PC-9 (cell line): ENCODE results near the gene PDZD7. TPM values are rescaled to one million over a fixed set of nuclear protein-coding genes. Genes with fewer than 3 reads are reported as not detected.
A peak's percentile ranks its signal among the peaks of the same experiment; 100 is the strongest.

Experiments used
- BruUV-seq: library from RNA; stranded (reverse); fragments of 400-500 nt; replicated peaks from 2 replicates; lab custom pipeline; 2021; lab: Mats Ljungman, UMichigan
- CTCF ChIA-PET: fragments of 300-600 bp; sonication (Branson Sonifier 250); formaldehyde crosslinking; loops from one replicate; lab custom pipeline; 2022; ENCODE audit warnings: antibody characterized with exemption; lab: Charles Lee
- POLR2A ChIA-PET: fragments of 300-600 bp; sonication (Branson Sonifier 250); formaldehyde crosslinking; loops from one replicate; lab custom pipeline; 2022; ENCODE audit warnings: antibody characterized with exemption; ENCODE audit not compliant: unreplicated experiment; lab: Charles Lee
- DNase-seq, 2 experiments: peaks; one replicate each; pipeline versions ENCODE4 v3.0.0 to v3.0.0-alpha.2; 2015 to 2022; ENCODE audit warnings: mixed read lengths in 1 of 2
- H2AFZ ChIP-seq: fragments of 200-600 bp; sonication (generic); 2 replicates; pipeline ENCODE4 v1.8.1; 2017; ENCODE audit warnings: antibody characterized with exemption
- H3F3A ChIP-seq: fragments of 200-600 bp; sonication (generic); 2 replicates; pipeline ENCODE4 v1.8.1; 2017; ENCODE audit warnings: antibody characterized with exemption, mild to moderate bottlenecking, low read depth; ENCODE audit not compliant: insufficient read depth
- H3K27ac ChIP-seq: fragments of 200-600 bp; sonication (generic); 2 replicates; pipeline ENCODE4 v1.6.1; 2016; ENCODE audit warnings: mixed run types
- H3K27me3 ChIP-seq: fragments of 200-600 bp; sonication (generic); 2 replicates; pipeline ENCODE4 v1.6.1; 2016; ENCODE audit warnings: low read depth, mixed run types; ENCODE audit not compliant: insufficient read depth
- H3K36me3 ChIP-seq: fragments of 200-600 bp; sonication (generic); 2 replicates; pipeline ENCODE4 v1.6.1; 2016; ENCODE audit warnings: low read depth, mixed run types
- H3K4me1 ChIP-seq: fragments of 200-600 bp; sonication (generic); replicated peaks from 2 replicates; pipeline ENCODE4 v1.6.1; 2016; ENCODE audit warnings: mixed run types; ENCODE audit not compliant: insufficient read depth
- H3K4me2 ChIP-seq: fragments of 200-600 bp; sonication (generic); 2 replicates; pipeline ENCODE4 v1.6.1; 2017; ENCODE audit warnings: mixed run types
- H3K4me3 ChIP-seq: fragments of 200-600 bp; sonication (generic); 2 replicates; pipeline ENCODE4 v1.6.1; 2016; ENCODE audit warnings: mixed run types
- H3K79me2 ChIP-seq: fragments of 200-600 bp; sonication (generic); 2 replicates; pipeline ENCODE4 v1.6.1; 2017; ENCODE audit warnings: low read depth, mixed run types
- H3K9me2 ChIP-seq: fragments of 200-600 bp; sonication (generic); 2 replicates; pipeline ENCODE4 v1.8.1; 2017; ENCODE audit warnings: mild to moderate bottlenecking; ENCODE audit not compliant: insufficient read depth
- H3K9me3 ChIP-seq: fragments of 200-600 bp; sonication (generic); 2 replicates; pipeline ENCODE4 v1.8.1; 2016; ENCODE audit warnings: low read depth; ENCODE audit not compliant: insufficient read depth
- H4K20me1 ChIP-seq: fragments of 200-600 bp; sonication (generic); 2 replicates; pipeline ENCODE4 v1.8.1; 2017; ENCODE audit not compliant: insufficient read depth
- EZH2 ChIP-seq: fragments of 200-600 bp; sonication (generic); IDR thresholded peaks from 2 replicates; pipeline ENCODE4 v1.8.0; 2017; ENCODE audit warnings: antibody characterized with exemption, low read depth
- intact Hi-C: fragments of 100-400 bp; cut with micrococcal nuclease; formaldehyde crosslinking; loops from one replicate; pipeline ENCODE4 v1.10.0; 2022; ENCODE audit not compliant: unreplicated experiment
- total RNA-seq: library from RNA; stranded (reverse); gene quantifications from 2 replicates; pipeline ENCODE4 v1.2.3, GENCODE V29; 2021
- TF ChIP-seq, protein P1 (sequence below): fragments of 200-600 bp; sonication (generic); conservative IDR thresholded peaks from 2 replicates; pipeline ENCODE4 v1.6.1; 2017; ENCODE audit warnings: mixed run types, antibody characterized with exemption, mild to moderate bottlenecking, moderate library complexity

PDZD7 gene
- total RNA-seq, 1 experiment from 2014 or later, result 2.8 TPM

DNA sequence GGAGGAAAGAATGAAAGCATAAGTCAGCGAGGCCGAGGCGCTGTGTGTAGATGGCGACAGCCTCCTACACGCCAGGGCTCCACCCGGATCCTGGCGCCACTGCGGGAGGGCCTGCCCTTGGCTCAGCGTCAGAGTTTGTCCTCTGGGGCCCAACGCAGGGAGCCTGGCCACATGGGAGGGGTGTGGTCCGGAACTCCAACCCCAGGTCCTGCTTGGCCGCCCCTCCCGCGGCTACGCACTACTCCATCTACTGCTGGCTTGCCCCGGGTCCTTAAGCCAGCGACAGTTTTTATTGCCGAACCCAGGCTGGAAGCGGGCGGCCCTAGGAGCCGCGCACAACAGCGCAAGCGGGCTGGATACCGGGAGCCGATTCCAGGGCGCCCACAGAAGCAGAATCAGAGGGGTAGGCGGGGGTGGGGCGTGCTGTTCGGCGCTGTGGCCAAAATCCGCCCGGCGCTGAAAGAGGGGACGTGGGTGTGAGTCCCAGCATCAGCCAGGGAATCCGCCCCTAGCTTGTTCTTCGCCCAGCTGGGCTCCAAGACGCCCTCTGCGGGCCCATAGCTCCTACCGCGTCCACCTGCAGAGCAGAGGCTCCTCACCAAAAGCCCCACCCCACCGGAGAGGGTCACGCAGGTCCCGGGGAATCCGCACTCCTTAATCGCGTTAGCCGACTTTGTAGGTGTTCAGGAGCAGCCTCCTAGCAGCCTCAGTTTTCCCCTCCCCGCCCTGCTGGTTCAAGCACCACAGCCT, 35.4 kb upstream of the PDZD7 start:
- H3K27me3 ChIP-seq, result no peaks in the 10 kb centered on the region
- no peaks in the 10 kb centered on the region for H3K36me3 ChIP-seq
- H3K9me3 ChIP-seq, result no peaks in the 10 kb centered on the region
- POLR2A ChIA-PET, result interaction anchor here (0.6 kb wide), 1 partner anchor 19 kb away, joined by 4 read pairs; no protein-coding TSS in a partner anchor
- peak overlapping the region; percentile 82 for H3K4me3 ChIP-seq
- TF ChIP-seq, protein P1, sequence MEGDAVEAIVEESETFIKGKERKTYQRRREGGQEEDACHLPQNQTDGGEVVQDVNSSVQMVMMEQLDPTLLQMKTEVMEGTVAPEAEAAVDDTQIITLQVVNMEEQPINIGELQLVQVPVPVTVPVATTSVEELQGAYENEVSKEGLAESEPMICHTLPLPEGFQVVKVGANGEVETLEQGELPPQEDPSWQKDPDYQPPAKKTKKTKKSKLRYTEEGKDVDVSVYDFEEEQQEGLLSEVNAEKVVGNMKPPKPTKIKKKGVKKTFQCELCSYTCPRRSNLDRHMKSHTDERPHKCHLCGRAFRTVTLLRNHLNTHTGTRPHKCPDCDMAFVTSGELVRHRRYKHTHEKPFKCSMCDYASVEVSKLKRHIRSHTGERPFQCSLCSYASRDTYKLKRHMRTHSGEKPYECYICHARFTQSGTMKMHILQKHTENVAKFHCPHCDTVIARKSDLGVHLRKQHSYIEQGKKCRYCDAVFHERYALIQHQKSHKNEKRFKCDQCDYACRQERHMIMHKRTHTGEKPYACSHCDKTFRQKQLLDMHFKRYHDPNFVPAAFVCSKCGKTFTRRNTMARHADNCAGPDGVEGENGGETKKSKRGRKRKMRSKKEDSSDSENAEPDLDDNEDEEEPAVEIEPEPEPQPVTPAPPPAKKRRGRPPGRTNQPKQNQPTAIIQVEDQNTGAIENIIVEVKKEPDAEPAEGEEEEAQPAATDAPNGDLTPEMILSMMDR, result peak; percentile 47; the same call in 1 of the 2 replicates
- no peak for TF ChIP-seq EZH2
- no TSS peak for BruUV-seq
- H3K79me2 ChIP-seq, result peaks cover 15% of the 10 kb centered on the region; the same call in 1 of the 2 replicates
- no peaks in the 10 kb centered on the region for H4K20me1 ChIP-seq
- DNase-seq, result peak; percentile 60 to 78
- intact Hi-C loops, result loop anchor here (1.0 to 5.0 kb wide), 2 partner anchors 24 to 34 kb away; partner anchors contain the start of genes PDZD7 and SFXN3
- H3F3A ChIP-seq, result peaks cover 18% of the 10 kb centered on the region
- CTCF ChIA-PET, result interaction anchor here (0.6 to 1.5 kb wide), 4 partner anchors 52 to 1058 kb away, joined by 3 to 13 read pairs (median 4); no protein-coding TSS in a partner anchor
- no peaks in the 10 kb centered on the region for H3K9me2 ChIP-seq
- peak overlapping the region; percentile 95 for H3K4me2 ChIP-seq
- H2AFZ ChIP-seq, result peak overlapping the region; percentile 85
- H3K27ac ChIP-seq, result peak overlapping the region; percentile 34; the same call in 1 of the 2 replicates
- peaks cover 16% of the 10 kb centered on the region for H3K4me1 ChIP-seq

DNA sequence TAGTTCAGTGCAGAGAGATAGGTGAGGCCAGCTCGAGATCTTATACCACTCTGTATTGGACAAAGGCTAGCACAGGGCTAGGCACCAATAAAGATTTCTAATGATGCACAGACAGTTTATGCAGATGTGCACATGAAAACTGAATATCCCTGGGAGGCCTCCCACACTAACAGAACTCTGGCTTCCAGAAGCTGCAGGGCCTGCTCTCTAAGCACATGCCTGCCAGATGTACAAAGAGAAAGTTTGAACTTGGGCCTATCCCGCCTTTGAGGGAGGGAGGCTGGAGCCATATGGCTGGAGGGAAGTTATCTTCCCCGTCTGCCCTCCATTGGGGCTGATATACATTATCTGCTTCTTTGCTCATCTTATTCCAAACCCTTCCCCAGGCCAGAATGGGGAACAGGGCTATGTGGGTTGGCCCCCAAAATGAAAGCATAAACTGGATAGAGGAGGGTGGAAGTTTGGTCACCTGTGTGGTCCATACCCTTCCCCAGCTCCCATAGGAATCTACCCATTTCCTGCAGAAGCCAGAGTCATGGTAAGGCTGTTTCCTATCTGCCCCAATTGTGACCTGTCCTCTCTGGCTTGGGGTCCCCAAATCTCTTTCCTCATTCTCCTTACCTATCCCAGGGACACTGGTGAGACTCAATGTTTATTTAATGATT, 34.7 kb upstream of the PDZD7 start:
- H4K20me1 ChIP-seq, result no peaks in the 10 kb centered on the region
- H2AFZ ChIP-seq, result peak overlapping the region; percentile 85
- no peak for DNase-seq
- H3K36me3 ChIP-seq, result no peaks in the 10 kb centered on the region
- no peaks in the 10 kb centered on the region for H3K9me3 ChIP-seq
- ChIA-PET CTCF (no interaction called here), POLR2A (interaction anchor here (0.6 kb wide), 1 partner anchor 37 kb away, joined by 4 read pairs; no protein-coding TSS in a partner anchor)
- intact Hi-C loops, result loop anchor here (1.0 to 5.0 kb wide), 2 partner anchors 23 to 33 kb away; partner anchors contain the start of genes PDZD7 and SFXN3
- H3K27me3 ChIP-seq, result no peaks in the 10 kb centered on the region
- peak overlapping the region; percentile 95 for H3K4me2 ChIP-seq
- no peaks in the 10 kb centered on the region for H3K9me2 ChIP-seq
- peaks cover 16% of the 10 kb centered on the region for H3K4me1 ChIP-seq
- no peak overlapping the region for H3K27ac ChIP-seq
- no TSS peak for BruUV-seq
- H3K4me3 ChIP-seq, result peak overlapping the region; percentile 82; the same call in 1 of the 2 replicates
- H3F3A ChIP-seq, result peaks cover 18% of the 10 kb centered on the region
- TF ChIP-seq, protein P1, result no peak
- TF ChIP-seq EZH2, result no peak
- peaks cover 15% of the 10 kb centered on the region; the same call in 1 of the 2 replicates for H3K79me2 ChIP-seq

DNA sequence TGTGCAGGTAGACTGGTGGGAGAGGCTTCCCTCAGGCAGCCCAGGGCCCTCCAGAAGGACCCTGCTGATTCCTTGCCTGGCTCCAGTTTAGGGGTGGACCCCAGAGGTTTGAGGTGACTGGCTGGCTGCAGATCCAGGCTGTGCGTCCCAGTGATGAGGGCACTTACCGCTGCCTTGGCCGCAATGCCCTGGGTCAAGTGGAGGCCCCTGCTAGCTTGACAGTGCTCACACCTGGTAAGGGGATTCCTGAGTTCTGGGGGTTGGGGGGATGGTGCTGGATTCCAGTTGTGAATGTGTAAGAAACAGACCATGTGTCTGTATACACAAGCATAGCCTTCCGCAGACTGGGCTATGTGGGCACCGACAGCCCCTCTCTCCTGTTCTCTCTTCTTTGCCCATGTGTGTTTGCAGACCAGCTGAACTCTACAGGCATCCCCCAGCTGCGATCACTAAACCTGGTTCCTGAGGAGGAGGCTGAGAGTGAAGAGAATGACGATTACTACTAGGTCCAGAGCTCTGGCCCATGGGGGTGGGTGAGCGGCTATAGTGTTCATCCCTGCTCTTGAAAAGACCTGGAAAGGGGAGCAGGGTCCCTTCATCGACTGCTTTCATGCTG, 33.6 kb upstream of the PDZD7 start:
- Histone ChIP-seq H2AFZ (no peak overlapping the region), H3K4me3 (no peak overlapping the region), H3K27ac (no peak overlapping the region), H3K4me2 (no peak overlapping the region), H4K20me1 (no peaks in the 10 kb centered on the region), H3K27me3 (no peaks in the 10 kb centered on the region), H3K79me2 (peaks cover 24% of the 10 kb centered on the region), H3K9me3 (no peaks in the 10 kb centered on the region), H3K36me3 (no peaks in the 10 kb centered on the region), H3K9me2 (no peaks in the 10 kb centered on the region), H3F3A (peaks cover 25% of the 10 kb centered on the region), H3K4me1 (peaks cover 18% of the 10 kb centered on the region)
- ChIA-PET POLR2A (interaction anchor here (0.6 kb wide), 1 partner anchor 36 kb away, joined by 4 read pairs; no protein-coding TSS in a partner anchor), CTCF (no interaction called here)
- no peak for DNase-seq
- no peak for TF ChIP-seq EZH2
- TF ChIP-seq, protein P1, result no peak
- no TSS peak for BruUV-seq
- intact Hi-C loops, result loop anchor here (5.0 kb wide), 1 partner anchor 32 kb away; the partner anchor contains the start of genes PDZD7 and SFXN3
